Right atrium auricular region (tissue), 2 donors: Measurements from ENCODE around the gene CYTH3. TPM values are rescaled to one million over a fixed set of nuclear protein-coding genes. Genes with fewer than 3 reads are reported as not detected.
A peak's percentile ranks its signal among the peaks of the same experiment; 100 is the strongest.

Experiments used
- DNase-seq: peaks from one replicate; pipeline ENCODE4 v3.0.0-alpha.2; 2019; ENCODE audit warnings: low spot score
- H3K27ac ChIP-seq, 2 donors: fragments of 200-600 bp; sonication (generic); 1 replicate in 1 of 2; 2 replicates in 1 of 2; pipeline ENCODE4 v1.5.1; 2016 to 2019
- H3K27me3 ChIP-seq, 2 donors: fragments of 200-600 bp; sonication (generic); one replicate each; pipeline versions ENCODE4 v1.5.1 to v1.6.0; 2017 to 2019
- H3K36me3 ChIP-seq: fragments of 200-600 bp; sonication (generic); one replicate; pipeline ENCODE4 v1.5.1; 2016
- H3K4me1 ChIP-seq, 2 donors: fragments of 200-600 bp; sonication (generic); one replicate each; pipeline versions ENCODE4 v1.5.1 to v1.6.0; 2017 to 2019
- H3K4me3 ChIP-seq, 2 donors: fragments of 200-600 bp; sonication (generic); 1 replicate in 1 of 2; 2 replicates in 1 of 2; pipeline ENCODE4 v1.5.1; 2017 to 2019; ENCODE audit warnings: mild to moderate bottlenecking in 1 of 2, moderate library complexity in 1 of 2
- H3K9me3 ChIP-seq, 2 donors: fragments of 200-600 bp; sonication (generic); one replicate each; pipeline ENCODE4 v1.5.1; 2019
- CTCF ChIP-seq, 2 donors: fragments of 200-600 bp; sonication (generic); IDR thresholded peaks; one replicate each; pipeline ENCODE4 v1.5.1; 2019; ENCODE audit warnings: antibody characterized with exemption in 2 of 2
- total RNA-seq, 2 donors: library from RNA; depleted of rRNA; stranded (reverse); fragments of >200 nt; gene quantifications; one replicate each; pipeline ENCODE4 v1.1.0, GENCODE V29; 2016

Gene CYTH3
- total RNA-seq, 2 donors from 2014 or later, result 27.2 to 34.0 TPM

DNA sequence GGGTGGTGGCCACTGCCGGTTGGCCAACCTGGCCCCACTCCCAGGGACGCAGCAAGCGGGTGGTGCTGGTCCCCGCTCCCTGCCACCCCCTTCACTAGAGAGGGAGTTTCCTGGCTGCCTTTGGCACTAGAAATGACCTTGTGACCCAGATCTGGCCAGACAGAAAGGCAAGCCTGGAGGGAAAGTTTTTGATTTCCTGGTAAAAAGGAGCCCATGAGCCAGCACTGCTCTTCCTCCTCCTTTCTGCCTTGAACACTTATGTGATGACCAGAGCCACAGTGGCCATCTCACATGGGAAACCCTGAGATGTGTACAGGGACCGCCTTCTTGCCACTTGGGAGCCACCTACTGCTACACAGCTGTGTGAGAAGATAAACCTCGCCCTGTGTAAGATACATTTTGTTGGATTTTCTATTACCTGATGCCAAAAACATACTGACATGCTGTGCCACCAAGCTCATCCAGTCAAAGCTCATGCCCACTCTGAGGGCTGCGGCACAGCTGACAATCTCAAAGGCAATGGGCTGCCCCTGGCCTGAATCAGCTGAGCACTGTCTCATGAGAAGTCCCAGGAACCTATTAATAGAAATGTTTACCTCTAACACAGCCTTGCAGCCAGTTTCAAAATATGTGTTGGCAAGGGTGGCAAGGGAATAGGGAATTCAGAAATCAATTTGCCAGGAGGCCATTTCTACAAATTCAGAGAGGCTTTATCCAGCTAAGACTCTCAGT is 94.0 kb downstream of the CYTH3 start:
- Histone ChIP-seq H3K27me3 (no peaks in the 10 kb centered on the region), H3K27ac (peak overlapping the region; percentile 41 to 56), H3K4me1 (peaks cover 0 to 27% of the 10 kb centered on the region in 2 donors), H3K4me3 (no peak overlapping the region), H3K9me3 (no peaks in the 10 kb centered on the region), H3K36me3 (peaks cover 14% of the 10 kb centered on the region)
- no peak for TF ChIP-seq CTCF (IDR thresholded peaks at IDR 0.05)
- no peak for DNase-seq

DNA sequence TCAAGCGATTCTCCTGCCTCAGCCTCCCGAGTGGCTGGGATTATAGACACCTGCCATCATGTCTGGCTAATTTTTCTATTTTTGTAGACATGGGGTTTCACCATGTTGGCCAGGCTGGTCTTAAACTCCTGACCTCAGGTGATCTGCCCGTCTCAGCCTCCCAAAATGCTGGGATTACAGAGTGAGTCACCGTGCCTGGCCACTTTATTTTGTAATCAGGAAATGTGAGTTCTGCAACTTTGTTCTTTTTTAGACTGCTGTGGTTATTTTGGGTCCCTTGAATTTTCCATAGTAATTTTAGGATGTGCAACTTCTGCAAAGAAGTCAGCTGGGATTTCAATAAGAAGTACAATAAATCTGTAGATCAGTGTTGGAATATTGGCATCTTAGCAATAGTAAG is 96.8 kb downstream of the CYTH3 start:
- no peak for TF ChIP-seq CTCF (IDR thresholded peaks at IDR 0.05)
- Histone ChIP-seq H3K36me3 (peaks cover 19% of the 10 kb centered on the region), H3K27ac (no peak overlapping the region), H3K27me3 (no peaks in the 10 kb centered on the region), H3K9me3 (no peaks in the 10 kb centered on the region), H3K4me3 (no peak overlapping the region), H3K4me1 (peaks cover 0 to 44% of the 10 kb centered on the region in 2 donors)
- DNase-seq, result peak; percentile 70

- Histone ChIP-seq H3K36me3 (peaks cover 32% of the 10 kb centered on the region), H3K9me3 (no peaks in the 10 kb centered on the region), H3K4me1 (peaks cover 0 to 44% of the 10 kb centered on the region in 2 donors), H3K27me3 (no peaks in the 10 kb centered on the region), H3K27ac (no peak overlapping the region), H3K4me3 (no peak overlapping the region)
- DNase-seq, result no peak
- TF ChIP-seq CTCF (IDR thresholded peaks at IDR 0.05), result no peak
Observed at GRCh38 chr7:6172910-6173295, 99.5 kb downstream of the CYTH3 start.

GRCh38 chr7:6172224-6172909 is 100.1 kb downstream of the CYTH3 start:
- no peaks in the 10 kb centered on the region for H3K27me3 ChIP-seq
- no peak overlapping the region for H3K27ac ChIP-seq
- peaks cover 0 to 46% of the 10 kb centered on the region in 2 donors for H3K4me1 ChIP-seq
- H3K4me3 ChIP-seq, result no peak overlapping the region
- peaks cover 28% of the 10 kb centered on the region for H3K36me3 ChIP-seq
- H3K9me3 ChIP-seq, result no peaks in the 10 kb centered on the region
- DNase-seq, result no peak
- TF ChIP-seq CTCF (IDR thresholded peaks at IDR 0.05), result no peak

GRCh38 chr7:6171532-6172223 is 100.7 kb downstream of the CYTH3 start:
- Histone ChIP-seq H3K27ac (no peak overlapping the region), H3K4me1 (peaks cover 0 to 53% of the 10 kb centered on the region in 2 donors)
- TF ChIP-seq CTCF (IDR thresholded peaks at IDR 0.05), result no peak

More at GRCh38 chr7:6171532-6172223, 100.7 kb downstream of the CYTH3 start:
- no peak overlapping the region for H3K4me3 ChIP-seq
- no peak for DNase-seq
- no peaks in the 10 kb centered on the region for H3K9me3 ChIP-seq
- peaks cover 25% of the 10 kb centered on the region for H3K36me3 ChIP-seq
- no peaks in the 10 kb centered on the region for H3K27me3 ChIP-seq
